Parathyroid adenoma (tissue), 2 donors: ENCODE data around the gene ELOVL7.

ENCODE experiments used
- H2AFZ ChIP-seq: fragments of 300-600 bp; sonication (generic); one replicate; pipeline ENCODE4 v1.7.0; 2017; ENCODE audit warnings: antibody characterized with exemption, mild to moderate bottlenecking
- H3K27ac ChIP-seq: fragments of 300-600 bp; sonication (generic); one replicate; pipeline ENCODE4 v1.7.0; 2017
- H3K27me3 ChIP-seq: fragments of 300-600 bp; sonication (generic); one replicate; pipeline ENCODE4 v1.7.0; 2017; ENCODE audit warnings: low read length; ENCODE audit not compliant: control insufficient read depth, insufficient read depth
- H3K36me3 ChIP-seq: fragments of 300-600 bp; sonication (generic); one replicate; pipeline ENCODE4 v1.7.0; 2017; ENCODE audit warnings: low read length; ENCODE audit not compliant: control insufficient read depth, insufficient read depth
- H3K4me1 ChIP-seq: fragments of 300-600 bp; sonication (generic); one replicate; pipeline ENCODE4 v1.7.0; 2017; ENCODE audit warnings: control low read depth
- H3K4me2 ChIP-seq: fragments of 300-600 bp; sonication (generic); one replicate; pipeline ENCODE4 v1.7.0; 2017; ENCODE audit warnings: low read length
- H3K4me3 ChIP-seq: fragments of 300-600 bp; sonication (generic); one replicate; pipeline ENCODE4 v1.7.0; 2017; ENCODE audit warnings: low read depth, low read length
- H3K79me2 ChIP-seq: fragments of 300-600 bp; sonication (generic); one replicate; pipeline ENCODE4 v1.7.0; 2017; ENCODE audit warnings: control low read depth
- H3K9ac ChIP-seq: fragments of 300-600 bp; sonication (generic); one replicate; pipeline ENCODE4 v1.7.0; 2017; ENCODE audit warnings: mild to moderate bottlenecking
- H3K9me3 ChIP-seq: fragments of 300-600 bp; sonication (generic); one replicate; pipeline ENCODE4 v1.7.0; 2017; ENCODE audit warnings: low read length; ENCODE audit not compliant: control insufficient read depth
- CTCF ChIP-seq: fragments of 300-600 bp; sonication (generic); IDR thresholded peaks from one replicate; pipeline ENCODE4 v1.7.0; 2017; ENCODE audit warnings: antibody characterized with exemption, mild to moderate bottlenecking
- donor health status: primary hyperparathyroidism.

ELOVL7 gene

GRCh38 chr5:60806591-60807243, 37.4 kb downstream of the ELOVL7 start:
- H3K4me3 ChIP-seq = no peak overlapping the region
- H3K4me1 ChIP-seq = peaks cover 4% of the 10 kb centered on the region
- H3K79me2 ChIP-seq = no peaks in the 10 kb centered on the region
- H3K4me2 ChIP-seq = no peak overlapping the region
- H3K9me3 ChIP-seq = no peaks in the 10 kb centered on the region
- no peak for TF ChIP-seq CTCF
- H3K9ac ChIP-seq = no peak overlapping the region
- H2AFZ ChIP-seq = no peak overlapping the region
- no peak overlapping the region for H3K27ac ChIP-seq
- no peaks in the 10 kb centered on the region for H3K27me3 ChIP-seq
- no peaks in the 10 kb centered on the region for H3K36me3 ChIP-seq

- peaks cover 4% of the 10 kb centered on the region for H3K4me1 ChIP-seq
- H3K27ac ChIP-seq = no peak overlapping the region
- no peaks in the 10 kb centered on the region for H3K9me3 ChIP-seq
- no peak overlapping the region for H2AFZ ChIP-seq
- H3K9ac ChIP-seq = no peak overlapping the region
- H3K27me3 ChIP-seq = no peaks in the 10 kb centered on the region
- no peak overlapping the region for H3K4me3 ChIP-seq
- TF ChIP-seq CTCF = no peak
- H3K36me3 ChIP-seq = no peaks in the 10 kb centered on the region
- H3K4me2 ChIP-seq = no peak overlapping the region
- H3K79me2 ChIP-seq = peaks cover 6% of the 10 kb centered on the region
These were observed 38.6 kb downstream of the ELOVL7 start for GRCh38 chr5:60805463-60805862.

- no peak overlapping the region for H3K4me3 ChIP-seq
- H3K4me2 ChIP-seq = no peak overlapping the region
- no peak overlapping the region for H3K9ac ChIP-seq
- H3K79me2 ChIP-seq = peaks cover 10% of the 10 kb centered on the region
- H3K36me3 ChIP-seq = no peaks in the 10 kb centered on the region
- H3K27ac ChIP-seq = no peak overlapping the region
- no peak overlapping the region for H2AFZ ChIP-seq
- no peak for TF ChIP-seq CTCF
- no peaks in the 10 kb centered on the region for H3K27me3 ChIP-seq
- no peaks in the 10 kb centered on the region for H3K9me3 ChIP-seq
- peaks cover 4% of the 10 kb centered on the region for H3K4me1 ChIP-seq
These were observed 40.4 kb downstream of the ELOVL7 start for GRCh38 chr5:60803712-60804111.

GRCh38 chr5:60802986-60803385, 41.1 kb downstream of the ELOVL7 start:
- no peak overlapping the region for H3K27ac ChIP-seq
- no peak overlapping the region for H3K4me3 ChIP-seq
- H3K9ac ChIP-seq = no peak overlapping the region
- H3K36me3 ChIP-seq = no peaks in the 10 kb centered on the region
- no peak for TF ChIP-seq CTCF
- H3K4me1 ChIP-seq = peaks cover 4% of the 10 kb centered on the region
- no peaks in the 10 kb centered on the region for H3K27me3 ChIP-seq
- H3K9me3 ChIP-seq = no peaks in the 10 kb centered on the region
- H3K79me2 ChIP-seq = peaks cover 11% of the 10 kb centered on the region
- H2AFZ ChIP-seq = no peak overlapping the region
- H3K4me2 ChIP-seq = no peak overlapping the region

- no peaks in the 10 kb centered on the region for H3K9me3 ChIP-seq
- H3K27me3 ChIP-seq = no peaks in the 10 kb centered on the region
- no peak overlapping the region for H3K9ac ChIP-seq
- H2AFZ ChIP-seq = no peak overlapping the region
- peaks cover 11% of the 10 kb centered on the region for H3K79me2 ChIP-seq
- H3K4me3 ChIP-seq = no peak overlapping the region
- no peaks in the 10 kb centered on the region for H3K36me3 ChIP-seq
- H3K4me1 ChIP-seq = peaks cover 4% of the 10 kb centered on the region
- H3K4me2 ChIP-seq = no peak overlapping the region
- no peak overlapping the region for H3K27ac ChIP-seq
- no peak for TF ChIP-seq CTCF
These were observed 41.8 kb downstream of the ELOVL7 start for GRCh38 chr5:60802226-60802625.
